Trophoblast cell (in vitro differentiated cells and primary cell): ENCODE results near the gene SERP2. TPM values are rescaled to one million over a fixed set of nuclear protein-coding genes. Genes with fewer than 3 reads are reported as not detected.
"Not testable (repeated sequence)": the region's sequence is repeated elsewhere in the genome, so short reads cannot be mapped to it uniquely, and the experiment has no call there.

Experiments
- DNase-seq, 2 donors: peaks; one replicate each; pipeline ENCODE4 v3.0.0-alpha.2; 2016
- H2AFZ ChIP-seq: 2 replicates; pipeline ENCODE4 v1.6.1; 2013; ENCODE audit warnings: low read length, moderate library complexity, mild to moderate bottlenecking; ENCODE audit not compliant: insufficient read depth, poor library complexity
- H2AK5ac ChIP-seq: 2 replicates; pipeline ENCODE4 v1.6.1; 2013; ENCODE audit warnings: mild to moderate bottlenecking, low read length
- H2BK120ac ChIP-seq: 2 replicates; pipeline ENCODE4 v1.6.1; 2013; ENCODE audit warnings: low read length, mild to moderate bottlenecking, moderate library complexity; ENCODE audit not compliant: insufficient read depth, poor library complexity
- H2BK12ac ChIP-seq: 2 replicates; pipeline ENCODE4 v1.6.1; 2013; ENCODE audit warnings: mild to moderate bottlenecking, low read length, moderate library complexity
- H2BK5ac ChIP-seq: 2 replicates; pipeline ENCODE4 v1.6.1; 2013; ENCODE audit warnings: low read length, low read depth, moderate library complexity, mild to moderate bottlenecking; ENCODE audit not compliant: poor library complexity
- H3K14ac ChIP-seq: 2 replicates; pipeline ENCODE4 v1.6.1; 2013; ENCODE audit warnings: mild to moderate bottlenecking, low read length
- H3K18ac ChIP-seq: 2 replicates; pipeline ENCODE4 v1.6.1; 2013; ENCODE audit warnings: mild to moderate bottlenecking, low read length
- H3K23ac ChIP-seq: 2 replicates; pipeline ENCODE4 v1.6.1; 2013; ENCODE audit warnings: low read length
- H3K27ac ChIP-seq: 2 replicates; pipeline ENCODE4 v1.5.1; 2013; ENCODE audit warnings: low read depth, mild to moderate bottlenecking, inconsistent platforms, low read length, moderate library complexity
- H3K27me3 ChIP-seq: 2 replicates; pipeline ENCODE4 v1.6.1; 2013; ENCODE audit warnings: inconsistent platforms, mild to moderate bottlenecking, low read length, moderate library complexity; ENCODE audit not compliant: insufficient read depth
- H3K36me3 ChIP-seq, 2 experiments: 1 replicate in 1 of 2; 2 replicates in 1 of 2; pipeline ENCODE4 v1.6.1; 2013; ENCODE audit warnings: low read length in 2 of 2, mild to moderate bottlenecking in 2 of 2, moderate library complexity in 1 of 2; ENCODE audit not compliant: insufficient read depth in 2 of 2, control insufficient read depth in 1 of 2
- H3K4ac ChIP-seq: 2 replicates; pipeline ENCODE4 v1.6.1; 2013; ENCODE audit warnings: low read depth, mild to moderate bottlenecking, low read length, moderate library complexity
- H3K4me1 ChIP-seq, 2 experiments: 1 replicate in 1 of 2; 2 replicates in 1 of 2; pipeline ENCODE4 v1.6.1; 2013; ENCODE audit warnings: low read length in 2 of 2, mild to moderate bottlenecking in 2 of 2, moderate library complexity in 1 of 2; ENCODE audit not compliant: insufficient read depth in 2 of 2, control insufficient read depth in 1 of 2
- H3K4me2 ChIP-seq: 2 replicates; pipeline ENCODE4 v1.6.1; 2013; ENCODE audit warnings: inconsistent platforms, mild to moderate bottlenecking, low read length, moderate library complexity
- H3K4me3 ChIP-seq: 2 replicates; pipeline ENCODE4 v1.5.1; 2013; ENCODE audit warnings: mild to moderate bottlenecking, low read depth, low read length, inconsistent platforms
- H3K79me1 ChIP-seq: one replicate; pipeline ENCODE4 v1.6.1; 2013; ENCODE audit warnings: low read length
- H3K79me2 ChIP-seq: 2 replicates; pipeline ENCODE4 v1.6.1; 2013; ENCODE audit warnings: low read length, mild to moderate bottlenecking; ENCODE audit not compliant: control insufficient read depth, insufficient read depth, poor library complexity
- H3K9ac ChIP-seq: 2 replicates; pipeline ENCODE4 v1.6.1; 2013; ENCODE audit warnings: mild to moderate bottlenecking, low read length
- H3K9me3 ChIP-seq: 2 replicates; pipeline ENCODE4 v1.6.1; 2013; ENCODE audit warnings: low read depth, mild to moderate bottlenecking, control low read depth, inconsistent platforms, low read length; ENCODE audit not compliant: insufficient read depth
- H4K12ac ChIP-seq: 2 replicates; pipeline ENCODE4 v1.6.1; 2013; ENCODE audit warnings: low read depth, mild to moderate bottlenecking, low read length, moderate library complexity
- H4K8ac ChIP-seq: 2 replicates; pipeline ENCODE4 v1.6.1; 2013; ENCODE audit warnings: low read depth, mild to moderate bottlenecking, low read length, moderate library complexity
- H4K91ac ChIP-seq: one replicate; pipeline ENCODE4 v1.6.1; 2013; ENCODE audit warnings: low read depth, mild to moderate bottlenecking, low read length, moderate library complexity
- WGBS: extraction: QIAGEN DNeasy Blood & Tissue Kit; methylation state at CpG from one replicate; pipeline ENCODE4 v1.1.7; 2013; ENCODE audit warnings: missing lambda C conversion rate; ENCODE audit not compliant: insufficient read length, insufficient coverage; ENCODE audit errors: extremely low coverage; 5-methylcytosine and 5-hydroxymethylcytosine counted together
- polyA plus RNA-seq: library from polyadenylated mRNA; stranded (reverse); fragments of 200-250 nt; gene quantifications from 2 replicates; pipeline ENCODE4 v1.2.3, GENCODE V29; 2013

Gene SERP2
- polyA plus RNA-seq: 0.61 and 0.66 TPM in 2 replicates

GRCh38 chr13:44373601-44374347 lies at the start of gene SERP2:
Gene SERP2 (plus strand): TSS chr13:44373824. CDS start chr13:44374026, 202 bp downstream.
- H2AK5ac ChIP-seq: no peak within 1 kb of the TSS
- H3K27me3 ChIP-seq: no peaks in the 10 kb centered on the region
- H4K91ac ChIP-seq: peak within 1 kb of the TSS; percentile 50
- WGBS: no CpG with 5 or more reads among the region's 83 CpGs
- H3K9ac ChIP-seq: no peak within 1 kb of the TSS
- no peaks in the 10 kb centered on the region for H3K36me3 ChIP-seq
- peaks cover 6 to 9% of the 10 kb centered on the region in 2 experiments for H3K4me1 ChIP-seq
- H3K9me3 ChIP-seq: peaks cover 1% of the 10 kb centered on the region
- no peak within 1 kb of the TSS for H3K27ac ChIP-seq
- no peak within 1 kb of the TSS for H3K23ac ChIP-seq
- H3K79me2 ChIP-seq: no peaks in the 10 kb centered on the region
- H3K4me3 ChIP-seq: peak within 1 kb of the TSS; percentile 69
- DNase-seq: peak in 1 of 2 donors; percentile 30
- H3K18ac ChIP-seq: peak within 1 kb of the TSS; percentile 26
- no peak within 1 kb of the TSS for H3K4ac ChIP-seq
- H2BK120ac ChIP-seq: peak within 1 kb of the TSS; percentile 2
- H3K79me1 ChIP-seq: peaks cover 4% of the 10 kb centered on the region
- H3K14ac ChIP-seq: peak within 1 kb of the TSS; percentile 41
- no peak within 1 kb of the TSS for H4K12ac ChIP-seq
- H2BK12ac ChIP-seq: peak within 1 kb of the TSS; percentile 1
- H2AFZ ChIP-seq: peak within 1 kb of the TSS; percentile 37
- H2BK5ac ChIP-seq: no peak within 1 kb of the TSS
- peak within 1 kb of the TSS; percentile 73 for H4K8ac ChIP-seq
- H3K4me2 ChIP-seq: peak within 1 kb of the TSS; percentile 87

GRCh38 chr13:44326961-44327360 lies 46.7 kb upstream of the SERP2 start:
- Histone ChIP-seq H3K23ac (no peak overlapping the region), H3K9me3 (no peaks in the 10 kb centered on the region), H3K4me3 (no peak overlapping the region), H4K8ac (peak overlapping the region; percentile 7), H3K4ac (no peak overlapping the region), H3K79me1 (peaks cover 4% of the 10 kb centered on the region), H2BK120ac (no peak overlapping the region), H3K27me3 (no peaks in the 10 kb centered on the region), H3K14ac (peak overlapping the region; percentile 4), H3K79me2 (no peaks in the 10 kb centered on the region), H3K4me2 (no peak overlapping the region), H3K36me3 (no peaks in the 10 kb centered on the region), H4K91ac (peak overlapping the region; percentile 27), H3K4me1 (peaks cover 0 to 2% of the 10 kb centered on the region in 2 experiments), H2AFZ (no peak overlapping the region), H2AK5ac (no peak overlapping the region), H2BK5ac (no peak overlapping the region), H2BK12ac (peak overlapping the region; percentile 33), H4K12ac (no peak overlapping the region), H3K18ac (no peak overlapping the region), H3K9ac (no peak overlapping the region), H3K27ac (no peak overlapping the region)
- no peak for DNase-seq
- WGBS: no CpG with 5 or more reads among the region's 2 CpGs

GRCh38 chr13:44329041-44329440 lies 44.6 kb upstream of the SERP2 start:
- H3K4me3 ChIP-seq, H3K18ac ChIP-seq, H2BK5ac ChIP-seq, H3K9me3 ChIP-seq, H2BK120ac ChIP-seq, H2AFZ ChIP-seq, H3K23ac ChIP-seq, H3K4ac ChIP-seq, H4K8ac ChIP-seq, H3K14ac ChIP-seq, DNase-seq, H2AK5ac ChIP-seq, H3K79me1 ChIP-seq, H4K91ac ChIP-seq, H3K27me3 ChIP-seq, H2BK12ac ChIP-seq, H3K79me2 ChIP-seq, H3K4me1 ChIP-seq, H3K4me2 ChIP-seq, H3K36me3 ChIP-seq, H4K12ac ChIP-seq, H3K27ac ChIP-seq, H3K9ac ChIP-seq: not testable (repeated sequence)

GRCh38 chr13:44329909-44330545 lies 43.6 kb upstream of the SERP2 start:
- Histone ChIP-seq H3K4me1 (peaks cover 0 to 2% of the 10 kb centered on the region in 2 experiments), H3K9me3 (no peaks in the 10 kb centered on the region), H3K18ac (no peak overlapping the region), H4K12ac (no peak overlapping the region), H3K36me3 (no peaks in the 10 kb centered on the region), H3K4me3 (peak overlapping the region; percentile 33), H4K91ac (no peak overlapping the region), H2BK12ac (no peak overlapping the region), H3K27ac (no peak overlapping the region), H3K79me1 (peaks cover 4% of the 10 kb centered on the region), H3K23ac (no peak overlapping the region), H2AFZ (no peak overlapping the region), H3K9ac (no peak overlapping the region), H2BK5ac (no peak overlapping the region), H3K79me2 (no peaks in the 10 kb centered on the region), H2BK120ac (no peak overlapping the region), H3K27me3 (no peaks in the 10 kb centered on the region), H2AK5ac (no peak overlapping the region), H4K8ac (no peak overlapping the region), H3K14ac (no peak overlapping the region), H3K4ac (no peak overlapping the region), H3K4me2 (no peak overlapping the region)
- no CpG with 5 or more reads among the region's 10 CpGs for WGBS
- no peak for DNase-seq
